Hepatocyte (in vitro differentiated cells): ENCODE results near the gene TLL2.

ENCODE experiments used
- EZH2phosphoT487 ChIP-seq: fragments of 200-600 bp; sonication (generic); IDR thresholded peaks from one replicate; pipeline ENCODE4 v1.6.1; 2018; ENCODE audit warnings: antibody characterized with exemption, mild to moderate bottlenecking, low read depth, moderate library complexity; ENCODE audit not compliant: unreplicated experiment, severe bottlenecking
- TF ChIP-seq, protein P1 (sequence below): fragments of 200-600 bp; sonication (generic); IDR thresholded peaks from 2 replicates; pipeline ENCODE4 v1.5.1; 2016; ENCODE audit warnings: antibody characterized with exemption, mild to moderate bottlenecking; ENCODE audit not compliant: poor library complexity

GRCh38 chr10:96511044-96511945 is 2.4 kb downstream of the TLL2 start:
- TF ChIP-seq, protein P1, sequence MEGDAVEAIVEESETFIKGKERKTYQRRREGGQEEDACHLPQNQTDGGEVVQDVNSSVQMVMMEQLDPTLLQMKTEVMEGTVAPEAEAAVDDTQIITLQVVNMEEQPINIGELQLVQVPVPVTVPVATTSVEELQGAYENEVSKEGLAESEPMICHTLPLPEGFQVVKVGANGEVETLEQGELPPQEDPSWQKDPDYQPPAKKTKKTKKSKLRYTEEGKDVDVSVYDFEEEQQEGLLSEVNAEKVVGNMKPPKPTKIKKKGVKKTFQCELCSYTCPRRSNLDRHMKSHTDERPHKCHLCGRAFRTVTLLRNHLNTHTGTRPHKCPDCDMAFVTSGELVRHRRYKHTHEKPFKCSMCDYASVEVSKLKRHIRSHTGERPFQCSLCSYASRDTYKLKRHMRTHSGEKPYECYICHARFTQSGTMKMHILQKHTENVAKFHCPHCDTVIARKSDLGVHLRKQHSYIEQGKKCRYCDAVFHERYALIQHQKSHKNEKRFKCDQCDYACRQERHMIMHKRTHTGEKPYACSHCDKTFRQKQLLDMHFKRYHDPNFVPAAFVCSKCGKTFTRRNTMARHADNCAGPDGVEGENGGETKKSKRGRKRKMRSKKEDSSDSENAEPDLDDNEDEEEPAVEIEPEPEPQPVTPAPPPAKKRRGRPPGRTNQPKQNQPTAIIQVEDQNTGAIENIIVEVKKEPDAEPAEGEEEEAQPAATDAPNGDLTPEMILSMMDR, result peak; percentile 57
- TF ChIP-seq EZH2phosphoT487, result no peak
